IMR-90 (cell line): Measurements from ENCODE around the gene IL24. TPM values are rescaled to one million over a fixed set of nuclear protein-coding genes. Genes with fewer than 3 reads are reported as not detected.
A peak's percentile ranks its signal among the peaks of the same experiment; 100 is the strongest.

Source experiments
- ATAC-seq: fragments of 200-7000 bp; cut with Tn5 transposase; 2 replicates; pipeline ENCODE4 v1.9.1; 2020; ENCODE audit warnings: low read depth, mild to moderate bottlenecking, moderate library complexity
- BruUV-seq: library from RNA; stranded (reverse); fragments of 400-500 nt; replicated peaks from 2 replicates; lab custom pipeline; 2021; lab: Mats Ljungman, UMichigan
- CTCF ChIA-PET: fragments of 300-600 bp; formaldehyde crosslinking; extraction: SDS; loops from one replicate; lab custom pipeline; 2021; ENCODE audit warnings: antibody characterized with exemption; lab: Yijun Ruan, JAX
- POLR2A ChIA-PET: fragments of 300-600 bp; sonication (Branson Sonifier 250); formaldehyde crosslinking; loops from one replicate; lab custom pipeline; 2022; ENCODE audit warnings: antibody characterized with exemption; ENCODE audit not compliant: unreplicated experiment; lab: Charles Lee
- DNase-seq: peaks from one replicate; pipeline ENCODE4 v3.0.0; 2013
- H2AFZ ChIP-seq: replicated peaks from 2 replicates; pipeline ENCODE3; 2013; ENCODE audit warnings: low read length, mild to moderate bottlenecking; ENCODE audit not compliant: poor library complexity
- H2AK5ac ChIP-seq: 2 replicates; pipeline ENCODE4 v1.6.1; 2013; ENCODE audit warnings: low read depth, low read length, inconsistent platforms
- H2AK9ac ChIP-seq: replicated peaks from 2 replicates; pipeline ENCODE3; 2013; ENCODE audit warnings: mild to moderate bottlenecking, low read depth, low read length, moderate library complexity; ENCODE audit not compliant: poor library complexity
- H2BK120ac ChIP-seq: 2 replicates; pipeline ENCODE4 v1.6.1; 2013; ENCODE audit warnings: low read depth, low read length, inconsistent platforms
- H2BK15ac ChIP-seq: 3 replicates; pipeline ENCODE4 v1.6.1; 2013; ENCODE audit warnings: low read depth, low read length, inconsistent platforms
- H2BK20ac ChIP-seq: 2 replicates; pipeline ENCODE4 v1.6.1; 2013; ENCODE audit warnings: low read depth, mild to moderate bottlenecking, inconsistent platforms, low read length, moderate library complexity
- H2BK5ac ChIP-seq: 2 replicates; pipeline ENCODE4 v1.6.1; 2013; ENCODE audit warnings: mild to moderate bottlenecking, low read depth, low read length, inconsistent platforms; ENCODE audit not compliant: poor library complexity, severe bottlenecking
- H3K14ac ChIP-seq: replicated peaks from 2 replicates; pipeline ENCODE4 v1.6.1; 2013; ENCODE audit warnings: low read depth, low read length, inconsistent platforms
- H3K18ac ChIP-seq: 2 replicates; pipeline ENCODE4 v1.6.1; 2013; ENCODE audit warnings: low read depth, low read length, control low read depth
- H3K23ac ChIP-seq: 2 replicates; pipeline ENCODE4 v1.6.1; 2013; ENCODE audit warnings: low read depth, low read length, inconsistent platforms
- H3K27ac ChIP-seq: 2 replicates; pipeline ENCODE4 v1.5.1; 2013; ENCODE audit warnings: mild to moderate bottlenecking, control low read depth, low read length; ENCODE audit not compliant: insufficient read depth
- H3K27me3 ChIP-seq: 2 replicates; pipeline ENCODE4 v1.6.1; 2013; ENCODE audit warnings: low read length; ENCODE audit not compliant: control insufficient read depth, insufficient read depth
- H3K36me3 ChIP-seq: 2 replicates; pipeline ENCODE4 v1.6.1; 2013; ENCODE audit warnings: low read length, mixed read lengths; ENCODE audit not compliant: control insufficient read depth, insufficient read depth
- H3K4ac ChIP-seq: 2 replicates; pipeline ENCODE4 v1.6.1; 2013; ENCODE audit warnings: low read depth, low read length, inconsistent platforms
- H3K4me1 ChIP-seq: 2 replicates; pipeline ENCODE4 v1.6.1; 2013; ENCODE audit warnings: low read length, mixed read lengths; ENCODE audit not compliant: control insufficient read depth, insufficient read depth
- H3K4me2 ChIP-seq: 2 replicates; pipeline ENCODE4 v1.6.1; 2013; ENCODE audit warnings: low read depth, mild to moderate bottlenecking, control low read depth, low read length, moderate library complexity
- H3K4me3 ChIP-seq: 2 replicates; pipeline ENCODE4 v1.5.1; 2013; ENCODE audit warnings: low read depth, mild to moderate bottlenecking, control low read depth, low read length, moderate library complexity; ENCODE audit not compliant: insufficient read depth
- H3K56ac ChIP-seq: 2 replicates; pipeline ENCODE4 v1.6.1; 2013; ENCODE audit warnings: low read length, inconsistent platforms; ENCODE audit not compliant: insufficient read depth; ENCODE audit errors: extremely low read depth
- H3K79me1 ChIP-seq, 2 experiments: 2 replicates each; pipeline ENCODE4 v1.6.1; 2013; ENCODE audit warnings: low read length in 2 of 2, inconsistent platforms in 1 of 2, low read depth in 1 of 2
- H3K9ac ChIP-seq: 2 replicates; pipeline ENCODE4 v1.6.1; 2013; ENCODE audit warnings: low read depth, low read length, control low read depth
- H3K9me1 ChIP-seq: 2 replicates; pipeline ENCODE4 v1.6.1; 2013; ENCODE audit warnings: low read length, inconsistent platforms; ENCODE audit not compliant: insufficient read depth
- H3K9me3 ChIP-seq: 2 replicates; pipeline ENCODE4 v1.6.1; 2013; ENCODE audit warnings: low read length; ENCODE audit not compliant: control insufficient read depth, insufficient read depth
- H4K20me1 ChIP-seq: 2 replicates; pipeline ENCODE4 v1.6.1; 2013; ENCODE audit warnings: low read length, inconsistent platforms; ENCODE audit not compliant: insufficient read depth
- H4K5ac ChIP-seq: 2 replicates; pipeline ENCODE4 v1.6.1; 2013; ENCODE audit warnings: mild to moderate bottlenecking, low read depth, low read length, control low read depth
- H4K8ac ChIP-seq, 2 experiments: 2 replicates each; pipeline ENCODE4 v1.6.1; 2013; ENCODE audit warnings: low read depth in 2 of 2, low read length in 2 of 2, control low read depth in 1 of 2, inconsistent platforms in 1 of 2
- H4K91ac ChIP-seq: 2 replicates; pipeline ENCODE4 v1.6.1; 2013; ENCODE audit warnings: low read depth, low read length, inconsistent platforms; ENCODE audit not compliant: insufficient read depth
- BHLHE40 ChIP-seq: fragments of 150-350 bp; IDR thresholded peaks from 2 replicates; pipeline ENCODE4 v1.6.1; 2016; ENCODE audit warnings: mild to moderate bottlenecking, low read depth, low read length
- CEBPB ChIP-seq: IDR thresholded peaks from 2 replicates; pipeline ENCODE4 v1.6.1; 2012; ENCODE audit warnings: low read depth, low read length, improper control_type of control experiment
- CHD1 ChIP-seq: IDR thresholded peaks from 2 replicates; pipeline ENCODE4 v1.6.1; 2012; ENCODE audit warnings: low read depth, low read length, improper control_type of control experiment
- FOS ChIP-seq: fragments of 150-350 bp; IDR thresholded peaks from 2 replicates; pipeline ENCODE4 v1.6.1; 2016; ENCODE audit warnings: low read depth, low read length
- MAFK ChIP-seq: IDR thresholded peaks from 2 replicates; pipeline ENCODE4 v1.6.1; 2012; ENCODE audit warnings: low read depth, low read length, improper control_type of control experiment
- MAZ ChIP-seq: IDR thresholded peaks from 2 replicates; pipeline ENCODE4 v1.6.1; 2012; ENCODE audit warnings: low read depth, mild to moderate bottlenecking, low read length, improper control_type of control experiment, moderate library complexity, borderline replicate concordance
- MXI1 ChIP-seq: IDR thresholded peaks from 2 replicates; pipeline ENCODE4 v1.6.1; 2012; ENCODE audit warnings: low read depth, mild to moderate bottlenecking, low read length, moderate library complexity, borderline replicate concordance
- NFE2L2 ChIP-seq: fragments of 150-350 bp; IDR thresholded peaks from 2 replicates; pipeline ENCODE4 v1.6.1; 2016; ENCODE audit warnings: low read depth, mild to moderate bottlenecking, low read length
- POLR2A ChIP-seq: IDR thresholded peaks from 2 replicates; pipeline ENCODE4 v1.6.1; 2012; ENCODE audit warnings: mild to moderate bottlenecking, low read depth, low read length
- RAD21 ChIP-seq: IDR thresholded peaks from 2 replicates; pipeline ENCODE4 v1.6.1; 2012; ENCODE audit warnings: low read length, improper control_type of control experiment
- RCOR1 ChIP-seq: IDR thresholded peaks from 2 replicates; pipeline ENCODE4 v1.6.1; 2012; ENCODE audit warnings: mild to moderate bottlenecking, low read length, improper control_type of control experiment; ENCODE audit not compliant: insufficient replicate concordance
- RFX5 ChIP-seq: IDR thresholded peaks from 2 replicates; pipeline ENCODE4 v1.8.0; 2012; ENCODE audit warnings: low read depth, mild to moderate bottlenecking, low read length, moderate library complexity
- SMC3 ChIP-seq: fragments of 150-350 bp; IDR thresholded peaks from 2 replicates; pipeline ENCODE4 v1.6.1; 2016; ENCODE audit warnings: low read depth, mild to moderate bottlenecking, antibody characterized with exemption, low read length, moderate library complexity
- USF2 ChIP-seq: fragments of 150-350 bp; IDR thresholded peaks from 2 replicates; pipeline ENCODE4 v1.6.1; 2017; ENCODE audit warnings: mild to moderate bottlenecking, antibody characterized with exemption, low read length, low read depth
- WGBS, 2 experiments: methylation state at CpG; one replicate each; pipeline versions ENCODE4 v1.1.5 to v1.1.7; 2013; ENCODE audit warnings: missing lambda C conversion rate in 2 of 2; ENCODE audit not compliant: insufficient read length in 1 of 2; ENCODE audit errors: extremely low coverage in 2 of 2; 5-methylcytosine and 5-hydroxymethylcytosine counted together
- dilution Hi-C: fragments of 300-500 bp; cut with HindIII; formaldehyde crosslinking; loops from one replicate; pipeline ENCODE4 v1.14.3; 2018; ENCODE audit warnings: low sequenced_read_pairs; ENCODE audit not compliant: unreplicated experiment
- in situ Hi-C: fragments of 300-500 bp; cut with MboI; formaldehyde crosslinking; loops from 3 replicates; pipeline ENCODE4 v1.14.3; 2019; ENCODE audit warnings: low sequenced_read_pairs, inconsistent platforms, mixed read lengths
- intact Hi-C: fragments of 100-400 bp; cut with micrococcal nuclease; formaldehyde crosslinking; loops from 2 replicates; pipeline ENCODE4 v1.10.0; 2022
- polyA plus RNA-seq, 3 experiments: library from polyadenylated mRNA; depleted of rRNA; stranded (reverse); fragments of >200 nt; gene quantifications; 2 replicates each; pipeline ENCODE4 v1.2.3, GENCODE V29; 2012; ENCODE audit warnings: low replicate concordance in 1 of 3
- total RNA-seq: library from RNA; depleted of rRNA; stranded (reverse); fragments of >200 nt; gene quantifications from 2 replicates; pipeline ENCODE4 v1.2.3, GENCODE V29; 2012
- TF ChIP-seq, protein P1 (sequence below): conservative IDR thresholded peaks from 2 replicates; pipeline ENCODE4 v1.5.1; 2012; ENCODE audit warnings: mild to moderate bottlenecking, low read depth, low read length, improper control_type of control experiment
- TF ChIP-seq, protein P2 (sequence below): fragments of 150-350 bp; IDR thresholded peaks from 2 replicates; pipeline ENCODE4 v1.6.1; 2016; ENCODE audit warnings: low read depth, mild to moderate bottlenecking, low read length, moderate library complexity, borderline replicate concordance

IL24 gene
- total and polyA plus RNA-seq, 2 of the 4 experiments (the other 2 are of a cell fraction), result 0.12 to 0.18 TPM

GRCh38 chr1:206908038-206908437, 10.8 kb downstream of the IL24 start:
- no peak overlapping the region for H2AFZ ChIP-seq
- no peak overlapping the region for H4K8ac ChIP-seq
- in situ Hi-C loops, result no loop called here
- no peak overlapping the region for H3K27ac ChIP-seq
- H3K9me3 ChIP-seq, result no peaks in the 10 kb centered on the region
- H4K91ac ChIP-seq, result no peak overlapping the region
- ChIA-PET CTCF (interaction anchor here (1.0 to 2.3 kb wide), 3 partner anchors 98 to 173 kb away, joined by 3 to 12 read pairs (median 12); no protein-coding TSS in a partner anchor), POLR2A (interaction anchor here (0.9 kb wide), 1 partner anchor 13 kb away, joined by 3 read pairs; no protein-coding TSS in a partner anchor)
- peaks cover 9% of the 10 kb centered on the region for H3K4me1 ChIP-seq
- H3K4me3 ChIP-seq, result no peak overlapping the region
- H2AK9ac ChIP-seq, result no peak overlapping the region
- no peak overlapping the region for H4K5ac ChIP-seq
- intact Hi-C loops, result no loop called here
- H3K36me3 ChIP-seq, result no peaks in the 10 kb centered on the region
- peaks cover 0 to 11% of the 10 kb centered on the region in 2 experiments; a peak in 2 of 4 replicates for H3K79me1 ChIP-seq
- TF ChIP-seq RCOR1 (no peak), RFX5 (no peak), MXI1 (no peak), USF2 (no peak), FOS (no peak), SMC3 (no peak), POLR2A (no peak), RAD21 (no peak), MAFK (no peak), NFE2L2 (no peak), CEBPB (no peak), MAZ (no peak), CHD1 (no peak), BHLHE40 (no peak)
- TF ChIP-seq, protein P1, sequence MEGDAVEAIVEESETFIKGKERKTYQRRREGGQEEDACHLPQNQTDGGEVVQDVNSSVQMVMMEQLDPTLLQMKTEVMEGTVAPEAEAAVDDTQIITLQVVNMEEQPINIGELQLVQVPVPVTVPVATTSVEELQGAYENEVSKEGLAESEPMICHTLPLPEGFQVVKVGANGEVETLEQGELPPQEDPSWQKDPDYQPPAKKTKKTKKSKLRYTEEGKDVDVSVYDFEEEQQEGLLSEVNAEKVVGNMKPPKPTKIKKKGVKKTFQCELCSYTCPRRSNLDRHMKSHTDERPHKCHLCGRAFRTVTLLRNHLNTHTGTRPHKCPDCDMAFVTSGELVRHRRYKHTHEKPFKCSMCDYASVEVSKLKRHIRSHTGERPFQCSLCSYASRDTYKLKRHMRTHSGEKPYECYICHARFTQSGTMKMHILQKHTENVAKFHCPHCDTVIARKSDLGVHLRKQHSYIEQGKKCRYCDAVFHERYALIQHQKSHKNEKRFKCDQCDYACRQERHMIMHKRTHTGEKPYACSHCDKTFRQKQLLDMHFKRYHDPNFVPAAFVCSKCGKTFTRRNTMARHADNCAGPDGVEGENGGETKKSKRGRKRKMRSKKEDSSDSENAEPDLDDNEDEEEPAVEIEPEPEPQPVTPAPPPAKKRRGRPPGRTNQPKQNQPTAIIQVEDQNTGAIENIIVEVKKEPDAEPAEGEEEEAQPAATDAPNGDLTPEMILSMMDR, result no peak
- TF ChIP-seq, protein P2, sequence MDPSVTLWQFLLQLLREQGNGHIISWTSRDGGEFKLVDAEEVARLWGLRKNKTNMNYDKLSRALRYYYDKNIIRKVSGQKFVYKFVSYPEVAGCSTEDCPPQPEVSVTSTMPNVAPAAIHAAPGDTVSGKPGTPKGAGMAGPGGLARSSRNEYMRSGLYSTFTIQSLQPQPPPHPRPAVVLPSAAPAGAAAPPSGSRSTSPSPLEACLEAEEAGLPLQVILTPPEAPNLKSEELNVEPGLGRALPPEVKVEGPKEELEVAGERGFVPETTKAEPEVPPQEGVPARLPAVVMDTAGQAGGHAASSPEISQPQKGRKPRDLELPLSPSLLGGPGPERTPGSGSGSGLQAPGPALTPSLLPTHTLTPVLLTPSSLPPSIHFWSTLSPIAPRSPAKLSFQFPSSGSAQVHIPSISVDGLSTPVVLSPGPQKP, result no peak
- peaks cover 8% of the 10 kb centered on the region; the same call in 1 of the 2 replicates for H3K27me3 ChIP-seq
- dilution Hi-C loops, result no loop called here
- no peak overlapping the region for H2BK20ac ChIP-seq
- peaks cover 18% of the 10 kb centered on the region for H3K9me1 ChIP-seq
- H4K20me1 ChIP-seq, result no peaks in the 10 kb centered on the region
- H2BK120ac ChIP-seq, result peak overlapping the region; percentile 58; the same call in 1 of the 2 replicates
- H3K18ac ChIP-seq, result no peak overlapping the region
- H2AK5ac ChIP-seq, result peak overlapping the region; percentile 27; the same call in 1 of the 2 replicates
- no peak for ATAC-seq
- DNase-seq, result no peak
- no CpG with 5 or more reads among the region's 10 CpGs for WGBS, 2 experiments
- no TSS peak for BruUV-seq
- H3K9ac ChIP-seq, result no peak overlapping the region
- no peak overlapping the region for H2BK5ac ChIP-seq
- H3K4ac ChIP-seq, result no peak overlapping the region
- H3K14ac ChIP-seq, result no peak overlapping the region
- no peak overlapping the region for H3K23ac ChIP-seq
- H2BK15ac ChIP-seq, result no peak overlapping the region
- H3K56ac ChIP-seq, result no peak overlapping the region
- H3K4me2 ChIP-seq, result no peak overlapping the region
